Adipose tissue (tissue), 3 donors: ENCODE measurements around the gene PPAT. TPM values are rescaled to one million over a fixed set of nuclear protein-coding genes. Genes with fewer than 3 reads are reported as not detected.
"Not testable (repeated sequence)": the region's sequence is repeated elsewhere in the genome, so short reads cannot be mapped to it uniquely, and the experiment has no call there.

Experiments used
- H3K27ac ChIP-seq: one replicate; pipeline ENCODE4 v1.5.1; 2013; ENCODE audit warnings: low read depth, low read length
- WGBS, 3 donors: extraction: QIAGEN DNeasy Blood & Tissue Kit; methylation state at CpG; one replicate each; pipeline ENCODE4 v1.1.7; 2013; 5-methylcytosine and 5-hydroxymethylcytosine counted together
- polyA plus RNA-seq, 3 donors: library from polyadenylated mRNA; stranded (reverse); fragments of 200-250 nt; gene quantifications; one replicate each; pipeline ENCODE4 v1.2.3, GENCODE V29; 2013
- donor health status: healthy with polysubstance abuse.
- donor health status: Bipolar disorder and iron deficiency.
- donor health status: healthy.

Gene PPAT
- polyA plus RNA-seq = 1 to 10 TPM; 2.7 to 3.7 (median 2.8) TPM

DNA sequence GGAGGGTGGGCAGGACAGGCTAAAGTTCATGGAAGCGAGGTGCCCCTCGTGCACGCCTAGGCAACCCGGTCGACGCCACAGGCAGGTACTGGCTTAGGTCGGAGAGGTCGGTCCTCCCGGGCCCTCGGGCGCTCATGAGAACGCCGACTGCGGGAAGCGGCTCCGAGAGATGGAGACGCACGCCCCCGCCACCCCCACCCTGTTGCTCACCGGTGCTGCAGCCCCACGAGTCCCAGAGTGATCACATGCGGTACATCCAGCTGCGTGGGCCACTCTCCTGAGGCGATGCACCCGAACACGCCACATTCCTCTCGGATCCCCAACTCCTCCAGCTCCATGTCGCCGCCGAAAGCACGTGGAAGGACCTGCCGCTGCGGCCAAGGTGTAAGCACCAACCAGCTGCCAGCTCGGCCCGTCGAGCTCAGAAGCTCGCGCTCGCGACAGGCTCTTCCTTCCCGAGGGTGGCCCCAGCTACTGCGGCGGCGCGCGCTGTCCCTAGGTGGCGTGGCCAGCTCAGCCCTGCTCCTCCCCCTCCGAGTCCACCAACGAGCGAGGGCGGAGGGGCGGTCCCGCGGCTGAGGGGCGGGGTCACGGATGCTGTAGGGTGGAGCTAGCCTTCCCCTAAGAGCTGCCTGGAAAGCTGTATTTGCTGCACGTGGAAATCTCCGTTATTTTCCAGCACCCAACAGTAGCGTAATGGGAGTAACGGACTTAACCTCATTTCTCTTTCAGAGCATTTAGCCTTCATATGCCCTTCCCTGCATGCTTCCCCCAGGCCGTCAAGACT, at the start of gene PPAT:
Gene PPAT, minus strand, starts transcription at position 476 of the 787 bp plus-strand sequence. Its CDS starts 138 bp downstream, at position 338.
- WGBS, 3 donors = 0% methylated on average over 54 to 61 of the region's 61 CpGs
- H3K27ac ChIP-seq = peak within 1 kb of the TSS; percentile 85

DNA sequence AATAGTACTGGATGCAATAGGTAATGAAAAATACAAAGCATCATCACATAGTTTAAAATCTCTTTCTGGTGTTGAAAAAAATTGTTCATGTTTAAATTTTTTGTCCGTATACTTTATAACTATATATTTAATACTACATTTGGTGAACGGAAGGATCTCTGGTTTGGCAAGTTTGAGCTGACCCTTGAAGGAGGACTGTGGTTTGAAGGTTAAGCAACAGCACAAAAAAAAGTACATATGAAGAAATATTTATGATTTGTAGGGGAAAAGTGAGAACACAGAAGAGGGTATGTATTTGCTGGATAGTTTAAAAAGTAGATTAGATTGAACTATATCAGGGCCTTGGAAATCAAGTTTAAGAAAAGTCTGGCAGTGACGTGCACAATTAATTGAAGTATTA, 45.3 kb upstream of the PPAT start:
- no peak overlapping the region for H3K27ac ChIP-seq
- WGBS, 3 donors = 63 to 92% (median 75%) methylated on average over 3 of the region's 3 CpGs

DNA sequence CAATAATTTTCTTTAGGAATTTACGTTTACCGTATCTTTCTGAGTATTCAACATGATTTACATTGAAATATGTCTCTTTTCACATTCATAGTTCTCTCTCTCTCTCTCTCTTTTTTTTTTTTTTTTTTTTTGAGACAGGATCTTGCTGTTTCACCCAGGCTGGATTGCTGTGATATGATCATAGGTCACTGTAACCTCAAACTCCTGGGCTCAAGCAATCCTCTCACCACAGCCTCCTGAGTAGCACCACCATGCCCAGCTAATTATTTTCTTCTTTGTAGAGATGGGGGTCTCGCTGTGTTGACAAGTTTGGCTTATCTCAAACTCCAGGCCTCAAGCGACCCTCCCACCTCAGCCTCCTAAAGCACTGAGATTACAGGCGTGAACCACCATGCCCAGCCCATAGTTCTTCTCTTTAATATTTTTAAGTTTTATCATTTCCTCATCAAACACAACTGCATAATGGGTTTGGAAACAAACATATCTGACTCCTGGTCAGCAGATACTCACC, 41.8 kb upstream of the PPAT start:
- WGBS, 3 donors = 95 to 96% (median 95%) methylated on average over 5 of the region's 5 CpGs
- H3K27ac ChIP-seq = no peak overlapping the region

DNA sequence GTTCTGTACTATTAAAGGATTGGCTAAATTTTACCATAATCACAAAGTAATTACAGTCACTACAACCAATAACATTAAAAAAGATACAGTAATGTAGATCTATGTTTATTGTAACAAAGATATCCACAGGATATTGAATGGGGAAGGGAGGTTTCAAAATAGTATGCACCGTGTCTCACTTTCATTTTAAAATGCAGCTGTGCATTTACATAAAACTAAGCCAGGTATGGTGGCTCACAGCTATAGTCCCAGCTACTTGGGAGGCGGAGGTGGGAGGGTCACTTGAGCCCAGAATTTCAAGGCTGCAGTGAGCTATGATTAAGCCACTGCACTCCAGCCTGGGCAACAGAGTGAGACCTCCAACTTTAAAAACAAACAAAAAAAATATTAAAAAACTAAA, 40.5 kb upstream of the PPAT start:
- H3K27ac ChIP-seq = no peak overlapping the region
- WGBS, 3 donors = 76 to 85% (median 80%) methylated on average over 2 of the region's 2 CpGs

DNA sequence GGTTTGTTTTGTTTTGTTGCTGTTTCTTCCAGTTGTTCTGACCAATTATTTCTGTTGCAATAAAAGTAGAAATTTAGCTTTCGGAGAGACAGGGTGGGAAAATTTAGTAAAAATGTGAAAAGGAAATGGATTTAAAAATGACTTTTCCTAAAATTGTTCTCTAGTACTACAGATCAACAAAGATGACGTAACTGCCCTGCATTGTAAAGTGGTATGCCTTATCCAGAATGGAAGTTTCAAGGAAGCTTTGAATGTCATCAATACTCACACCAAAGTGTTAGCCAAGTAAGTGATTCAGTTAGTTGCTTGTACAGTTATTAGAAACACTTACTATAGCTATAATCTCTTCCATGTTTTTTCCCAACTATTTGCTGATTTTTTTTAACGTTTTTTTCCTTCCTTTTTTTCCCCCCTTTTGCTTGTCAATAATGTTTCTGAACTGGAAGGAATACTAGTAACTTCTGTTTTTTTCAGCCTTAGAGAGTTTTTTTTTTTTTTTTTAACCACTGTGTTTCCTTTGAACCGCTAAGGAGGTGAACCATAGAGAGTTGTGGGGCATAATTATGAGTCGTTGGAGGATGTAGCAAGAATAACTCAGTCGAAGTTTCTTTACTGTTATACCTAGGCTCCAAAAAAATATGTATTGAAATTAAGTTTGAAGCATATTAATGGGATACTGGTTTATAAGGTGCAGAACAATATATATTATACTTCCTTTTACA, 34.2 kb upstream of the PPAT start:
- 46 to 63% (median 49%) methylated on average over 6 of the region's 6 CpGs for WGBS, 3 donors
- no peak overlapping the region for H3K27ac ChIP-seq

DNA sequence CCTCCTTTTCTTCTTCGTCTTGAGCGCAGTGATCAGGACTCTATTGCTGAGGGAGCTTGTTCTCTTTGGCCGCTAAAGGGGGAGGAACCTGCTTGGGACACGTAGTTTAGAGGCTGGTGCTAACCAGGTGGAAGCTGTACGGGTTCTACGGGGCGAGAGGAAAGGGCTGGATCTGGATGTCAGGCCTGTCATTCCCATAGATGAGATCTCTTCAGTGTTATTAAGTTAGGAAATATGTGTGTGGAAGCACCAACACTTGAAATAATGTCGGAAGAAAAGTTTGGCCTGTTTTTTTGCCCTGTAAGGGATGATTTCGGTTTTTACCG, 32.6 kb upstream of the PPAT start:
- 1% methylated on average over 10 of the region's 10 CpGs for WGBS, 3 donors
- H3K27ac ChIP-seq = no peak overlapping the region

DNA sequence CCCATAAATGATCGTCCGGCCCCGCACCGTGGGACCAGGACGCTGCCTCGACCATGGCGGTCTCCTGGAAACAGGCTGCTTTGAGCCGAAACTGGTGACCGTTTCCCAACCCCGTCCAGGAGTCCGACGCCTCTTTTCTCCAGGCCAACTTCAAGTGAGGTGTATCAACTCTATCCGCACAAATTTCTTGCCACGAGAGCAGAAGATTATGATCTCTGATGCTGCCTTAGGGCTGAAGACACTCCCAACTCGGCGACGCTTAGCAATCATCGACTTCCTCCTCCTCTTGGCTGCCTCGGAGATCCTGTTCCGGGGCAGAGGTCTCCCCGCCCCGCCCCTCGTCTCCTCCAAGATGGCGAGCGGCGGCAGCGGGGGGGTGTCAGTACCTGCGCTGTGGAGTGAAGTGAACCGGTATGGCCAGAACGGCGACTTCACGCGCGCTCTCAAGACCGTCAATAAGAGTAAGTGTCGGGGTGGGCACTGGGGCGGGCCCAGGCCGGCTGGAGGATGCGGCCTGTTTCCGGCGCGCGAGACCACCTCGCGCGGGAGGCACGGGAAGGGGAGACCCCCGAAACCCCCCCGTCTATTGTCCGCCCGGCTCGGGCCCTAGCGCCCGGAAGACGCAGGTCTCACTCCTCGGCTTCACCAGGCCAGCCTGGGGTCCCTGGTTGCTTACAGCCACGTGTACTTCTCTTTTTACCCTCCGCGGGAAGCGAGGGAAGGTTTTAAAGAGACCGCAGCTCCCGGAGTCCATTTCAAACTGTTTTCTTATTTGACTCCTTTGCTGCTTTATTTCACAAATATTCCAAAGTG, 32.1 kb upstream of the PPAT start, which contains the start of gene SRP72:
Gene SRP72, plus strand, starts transcription at position 334 of the 813 bp plus-strand sequence. Its CDS starts 19 bp downstream, at position 353.
- 1% methylated on average over 60 to 62 of the region's 62 CpGs for WGBS, 3 donors
- peak within 1 kb of the TSS; percentile 40 for H3K27ac ChIP-seq

DNA sequence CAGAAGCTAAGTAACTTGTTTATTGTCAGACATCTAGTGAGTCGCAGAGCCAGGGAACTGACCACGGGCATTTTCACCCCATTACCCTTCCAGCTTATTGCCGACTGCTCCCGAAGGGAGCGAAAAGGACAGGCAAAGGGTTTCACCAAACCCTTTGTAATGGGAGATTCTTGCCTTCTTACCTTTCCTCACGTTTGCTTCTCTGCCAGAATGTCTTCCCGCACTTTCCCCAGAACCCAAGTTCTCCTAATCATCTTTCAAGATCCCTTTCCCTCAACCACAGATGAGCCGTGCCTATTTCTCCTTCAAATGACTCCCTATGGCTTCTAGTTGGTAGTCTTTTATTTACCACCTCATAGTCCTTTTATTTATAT, 31.5 kb upstream of the PPAT start:
- 0 to 2% (median 1%) methylated on average over 8 of the region's 8 CpGs for WGBS, 3 donors
- no peak overlapping the region for H3K27ac ChIP-seq

DNA sequence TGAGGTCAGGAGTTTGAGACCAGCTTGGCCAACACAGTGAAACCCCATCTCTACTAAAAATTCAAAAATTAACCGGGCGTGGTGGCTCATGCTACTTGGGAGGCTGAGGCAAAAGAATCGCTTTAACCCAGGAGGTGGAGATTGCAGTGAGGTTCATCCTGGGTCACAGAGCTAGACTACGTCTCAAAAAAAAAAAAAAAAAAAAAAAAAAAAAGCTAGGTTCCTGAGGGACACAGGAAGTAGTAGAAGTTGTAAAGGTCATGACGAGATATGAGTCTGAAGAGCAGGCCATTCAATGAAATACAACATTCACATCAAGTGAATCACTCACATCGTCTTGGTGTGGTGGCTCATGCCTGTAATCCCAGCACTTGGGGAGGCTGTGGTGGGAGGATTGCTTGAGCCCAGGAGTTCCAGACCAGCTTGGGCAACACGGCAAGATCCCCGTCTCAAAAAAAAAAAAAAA, 30.9 kb upstream of the PPAT start:
- WGBS, 3 donors = 10 to 23% (median 14%) methylated on average over 8 of the region's 8 CpGs
- not testable (repeated sequence) for H3K27ac ChIP-seq

DNA sequence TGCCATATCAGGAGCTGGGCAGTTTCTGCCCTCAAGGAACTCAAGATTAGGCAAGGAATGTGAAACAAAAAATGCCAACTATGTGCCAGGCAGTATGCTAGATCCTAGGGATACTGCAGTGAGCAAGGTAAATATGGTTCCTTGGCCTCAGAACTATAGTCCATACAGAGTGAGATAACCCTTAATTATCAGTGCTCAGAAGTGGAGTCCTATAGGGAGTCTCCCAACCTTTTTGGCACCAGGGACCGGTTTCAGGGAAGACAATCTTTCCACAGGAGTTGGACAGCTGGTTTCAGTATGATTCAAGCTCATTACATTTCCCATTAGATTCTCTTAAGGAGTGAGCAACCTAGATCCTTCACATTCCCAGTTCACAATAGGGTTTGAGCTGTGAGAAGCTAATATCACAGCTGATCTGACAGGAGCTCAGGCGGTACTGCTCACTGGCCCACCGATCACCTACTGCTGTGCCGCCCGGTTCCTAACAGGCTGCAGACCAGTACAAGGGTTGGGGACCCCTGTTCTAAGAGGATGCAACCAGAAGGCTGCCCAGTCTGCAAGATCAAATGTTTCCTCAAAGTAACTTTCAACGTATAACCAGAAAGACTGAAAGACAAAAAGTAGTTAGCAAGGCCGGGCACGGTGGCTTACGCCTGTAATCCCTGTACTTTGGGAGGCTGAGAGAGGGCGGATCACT, 30.3 kb upstream of the PPAT start:
- 62 to 75% (median 63%) methylated on average over 10 of the region's 10 CpGs for WGBS, 3 donors
- H3K27ac ChIP-seq = no peak overlapping the region

DNA sequence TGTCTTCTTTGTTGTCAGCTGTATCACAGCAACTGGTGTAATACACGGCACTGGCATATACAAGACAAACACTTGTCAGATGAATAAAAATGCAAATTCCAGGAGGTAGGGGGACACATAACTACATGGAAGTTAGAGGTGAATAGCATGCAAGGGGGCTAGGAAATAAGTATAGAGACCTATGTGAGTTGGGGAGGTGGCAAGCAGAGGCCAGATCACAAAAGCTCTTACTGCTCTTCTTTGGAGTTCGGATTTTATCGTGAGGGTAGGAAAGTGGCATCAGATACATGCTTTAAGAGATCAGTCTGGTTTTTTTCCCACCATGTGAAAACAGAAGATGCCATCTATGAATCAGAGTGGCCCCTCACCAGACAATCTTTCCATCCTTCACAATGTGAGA, 29.2 kb upstream of the PPAT start:
- no peak overlapping the region for H3K27ac ChIP-seq
- 72 to 84% (median 78%) methylated on average over 3 of the region's 3 CpGs for WGBS, 3 donors

DNA sequence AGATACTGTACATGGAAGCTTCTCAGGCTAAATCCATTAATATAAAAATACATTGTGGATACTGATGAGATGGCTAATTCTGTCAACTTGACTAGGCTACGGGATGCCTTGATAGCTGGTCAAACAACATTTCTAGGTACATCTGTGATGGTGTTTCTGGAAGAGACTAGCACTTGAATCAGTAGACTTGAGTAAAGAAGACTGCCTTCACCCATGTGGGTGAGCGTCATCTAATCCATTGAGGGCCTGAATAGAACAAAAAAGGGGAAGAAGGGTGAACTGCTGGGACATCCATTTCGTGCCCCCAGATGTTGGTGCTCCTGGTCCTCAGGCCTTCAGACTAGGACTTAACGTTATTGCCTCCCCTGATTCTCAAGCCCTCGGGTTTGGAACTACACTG, 28.3 kb upstream of the PPAT start:
- WGBS, 3 donors = 88 to 90% (median 89%) methylated on average over 5 of the region's 5 CpGs
- H3K27ac ChIP-seq = no peak overlapping the region

DNA sequence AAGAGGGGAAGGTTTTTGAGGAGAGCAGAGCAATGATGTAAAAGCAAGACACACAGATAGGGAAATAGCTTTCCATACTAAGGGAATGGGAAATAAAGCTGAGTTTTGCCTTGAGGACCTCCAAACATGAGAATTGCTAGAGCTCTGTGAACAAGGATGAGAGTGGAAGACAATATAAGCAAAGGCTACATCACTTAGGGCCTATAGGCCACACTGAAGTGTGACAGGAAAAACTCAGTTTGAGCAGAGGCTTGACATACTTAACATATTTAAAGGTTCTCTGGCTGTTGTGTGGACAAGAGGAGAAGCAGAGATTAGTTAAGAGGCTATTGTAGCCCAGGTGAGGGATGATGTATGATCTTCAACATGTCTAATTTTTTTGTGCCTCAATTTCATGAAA, 26.7 kb upstream of the PPAT start:
- H3K27ac ChIP-seq = no peak overlapping the region

DNA sequence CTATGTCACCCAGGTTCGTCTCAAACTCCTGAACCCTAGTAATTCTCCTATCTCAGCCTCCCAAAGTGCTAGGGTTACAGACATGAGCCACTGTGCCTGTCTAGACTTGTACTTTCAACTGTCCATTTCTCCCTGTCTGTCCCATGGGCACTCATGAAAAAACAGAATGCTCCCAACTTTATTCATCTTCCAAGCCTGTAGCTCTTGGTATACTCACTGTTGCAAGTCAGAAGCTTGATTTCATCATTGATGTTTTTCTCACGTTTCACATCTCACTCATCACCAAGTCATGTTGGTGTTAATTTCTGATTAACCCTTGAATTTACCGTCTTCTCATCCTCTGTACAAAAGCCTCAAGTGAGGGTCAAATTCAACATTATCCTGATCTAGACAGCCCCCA, 24.7 kb upstream of the PPAT start:
- WGBS, 3 donors = 74 to 77% (median 77%) methylated on average over 3 of the region's 3 CpGs
- H3K27ac ChIP-seq = no peak overlapping the region

DNA sequence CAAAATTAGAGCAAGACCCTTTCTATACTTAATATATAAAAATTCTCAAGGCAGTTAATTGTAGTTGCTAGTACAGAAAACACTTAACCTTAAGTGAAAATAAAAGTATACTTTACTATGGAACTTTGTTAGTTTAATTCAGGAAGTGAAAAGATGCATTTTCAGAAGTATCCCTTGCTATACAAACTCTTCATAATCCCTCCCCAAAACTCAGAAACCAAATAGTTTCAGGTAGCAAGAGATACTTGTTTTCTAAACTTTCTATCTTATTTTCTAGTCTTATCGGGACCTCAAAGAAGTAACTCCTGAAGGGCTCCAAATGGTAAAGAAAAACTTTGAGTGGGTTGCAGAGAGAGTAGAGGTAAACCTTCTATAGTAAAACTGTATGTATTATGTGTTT, 14.9 kb upstream of the PPAT start:
- H3K27ac ChIP-seq = no peak overlapping the region
- WGBS, 3 donors = 91 to 100% (median 97%) methylated on average over 1 of the region's 1 CpG

DNA sequence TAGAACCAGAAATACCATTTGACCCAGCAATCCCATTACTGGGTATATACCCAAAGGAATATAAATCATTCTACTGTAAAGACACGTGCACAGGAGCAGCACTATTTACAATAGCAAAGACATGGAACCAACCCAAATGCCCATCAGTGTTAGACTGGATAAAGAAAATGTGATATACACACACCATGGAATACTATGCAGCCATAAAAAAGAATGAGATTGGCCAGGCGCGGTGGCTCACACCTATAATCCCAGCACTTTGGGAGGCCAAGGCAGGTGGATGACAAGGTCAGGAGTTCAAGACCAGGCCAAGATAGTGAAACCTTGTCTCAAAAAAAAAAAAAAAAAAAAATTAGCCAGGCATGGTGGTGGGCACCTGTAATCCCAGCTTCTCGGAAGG, 14.1 kb upstream of the PPAT start:
- 96 to 99% (median 97%) methylated on average over 4 of the region's 4 CpGs for WGBS, 3 donors
- H3K27ac ChIP-seq = not testable (repeated sequence)

DNA sequence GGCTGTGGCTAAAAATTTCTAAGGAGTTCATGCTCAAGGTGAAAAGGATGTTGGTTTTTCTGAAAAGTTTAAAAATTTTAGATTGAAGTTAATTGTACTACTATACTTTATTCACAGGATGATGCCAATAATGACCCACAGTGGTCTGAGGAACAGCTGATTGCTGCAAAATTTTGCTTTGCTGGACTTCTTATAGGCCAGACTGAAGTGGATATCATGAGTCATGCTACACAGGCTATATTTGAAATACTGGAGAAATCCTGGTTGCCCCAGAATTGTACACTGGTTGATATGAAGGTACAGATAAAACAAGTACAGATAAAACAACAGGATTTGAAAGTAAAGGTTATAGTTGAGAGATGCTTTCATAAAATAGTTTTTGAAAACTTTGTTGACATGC, 12.9 kb upstream of the PPAT start:
- H3K27ac ChIP-seq = no peak overlapping the region

DNA sequence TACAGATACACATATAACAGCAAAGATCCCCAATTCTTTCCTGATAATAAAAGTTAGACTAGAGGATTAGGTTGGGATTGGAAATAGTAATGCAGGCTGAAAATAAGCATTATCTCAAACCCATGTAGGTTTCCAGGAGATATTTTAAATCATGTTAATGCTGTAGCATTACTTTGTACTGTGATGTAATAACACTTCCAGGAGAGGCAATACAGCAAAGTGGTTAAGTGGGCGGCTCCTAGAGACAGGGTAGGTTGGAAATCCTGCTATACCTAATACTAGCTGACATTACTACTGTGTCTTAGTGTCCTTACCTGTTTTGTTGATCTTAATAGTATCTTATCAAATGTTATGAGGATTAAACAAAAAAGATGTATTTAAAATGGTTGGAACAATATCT, 10.3 kb upstream of the PPAT start:
- no peak overlapping the region for H3K27ac ChIP-seq
- WGBS, 3 donors = 71 to 94% (median 77%) methylated on average over 1 of the region's 1 CpG
